Testis (tissue), 3 donors: Measurements from ENCODE around the gene MAN2B2. TPM values are rescaled to one million over a fixed set of nuclear protein-coding genes. Genes with fewer than 3 reads are reported as not detected.
A peak's percentile ranks its signal among the peaks of the same experiment; 100 is the strongest.

Experiments used
- DNase-seq: peaks from one replicate; pipeline ENCODE4 v3.0.0-alpha.2; 2019
- H3K27ac ChIP-seq, 2 donors: fragments of 200-600 bp; sonication (generic); one replicate each; pipeline ENCODE4 v1.5.1; 2019
- H3K27me3 ChIP-seq: fragments of 200-600 bp; sonication (generic); one replicate; pipeline ENCODE4 v1.5.1; 2019
- H3K36me3 ChIP-seq: fragments of 200-600 bp; sonication (generic); one replicate; pipeline ENCODE4 v1.5.1; 2017; ENCODE audit warnings: low read depth; ENCODE audit errors: missing control alignments
- H3K4me1 ChIP-seq: fragments of 200-600 bp; sonication (generic); one replicate; pipeline ENCODE4 v1.5.1; 2019
- H3K4me3 ChIP-seq, 2 donors: fragments of 200-600 bp; sonication (generic); one replicate each; pipeline ENCODE4 v1.5.1; 2017 to 2019
- H3K9me3 ChIP-seq: fragments of 200-600 bp; sonication (generic); one replicate; pipeline ENCODE4 v1.5.1; 2017
- POLR2A ChIP-seq: fragments of 450-650 bp; IDR thresholded peaks from one replicate; pipeline ENCODE4 v1.6.1; 2017; ENCODE audit warnings: antibody characterized with exemption, mild to moderate bottlenecking, moderate library complexity
- WGBS, 2 donors: methylation state at CpG; one replicate each; pipeline ENCODE4 v1.1.5; 2018; 5-methylcytosine and 5-hydroxymethylcytosine counted together
- intact Hi-C: fragments of 100-400 bp; cut with DNase I; formaldehyde crosslinking; loops from one replicate; pipeline ENCODE4 v1.15.1; 2023; ENCODE audit warnings: low total_unique reads
- polyA plus RNA-seq: library from polyadenylated mRNA; stranded (reverse); fragments of 350-450 nt; fragmentation: Illumina TruSeq; extraction: RNeasy Lipid Tissue Mini Kit (QIAGEN cat#74804); gene quantifications from one replicate; pipeline ENCODE4 v1.2.3, GENCODE V29; 2014; ENCODE audit warnings: low read depth, low replicate concordance; ENCODE audit not compliant: insufficient read depth
- total RNA-seq, 2 donors: library from RNA; depleted of rRNA; stranded (reverse); fragments of >200 nt; gene quantifications; one replicate each; pipeline ENCODE4 v1.2.3, GENCODE V29; 2016
- TF ChIP-seq, protein P1 (sequence below), 3 experiments: fragments of 450-650 bp in 2 of 3; fragments of 200-600 bp in 1 of 3; sonication (generic) in 1 of 3; IDR thresholded peaks; one replicate each; pipeline ENCODE4 v1.5.1; 2016 to 2019; ENCODE audit warnings: antibody characterized with exemption in 3 of 3, mild to moderate bottlenecking in 2 of 3, moderate library complexity in 1 of 3

MAN2B2 gene
- total and polyA plus RNA-seq, 3 donors from 2014 or later, result 15.0 to 23.7 (median 17.0) TPM

DNA sequence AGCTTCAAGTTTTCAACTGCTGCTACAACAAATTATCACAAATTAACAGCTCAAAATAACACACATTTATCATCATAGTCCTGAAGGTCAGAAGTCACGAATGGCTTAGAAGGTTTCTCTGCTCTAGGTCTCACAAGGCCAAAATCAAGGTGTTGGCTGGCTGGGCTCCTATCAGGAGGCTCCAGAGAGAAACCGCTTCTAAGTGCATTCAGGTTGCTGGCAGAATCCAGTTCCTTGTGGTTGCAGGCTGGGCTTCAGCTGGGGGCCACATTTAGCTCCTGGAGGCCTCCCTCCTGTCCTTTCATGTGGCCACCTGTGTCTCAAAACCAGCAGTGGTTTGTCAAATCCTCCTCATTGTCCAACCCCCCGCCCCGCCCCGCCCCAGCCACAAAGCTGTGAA is 80.9 kb downstream of the MAN2B2 start:
- Histone ChIP-seq H3K27me3 (no peaks in the 10 kb centered on the region), H3K4me3 (no peak overlapping the region), H3K4me1 (peaks cover 15% of the 10 kb centered on the region), H3K36me3 (no peaks in the 10 kb centered on the region), H3K27ac (no peak overlapping the region), H3K9me3 (no peaks in the 10 kb centered on the region)
- intact Hi-C loops, result no loop called here
- DNase-seq, result no peak
- TF ChIP-seq POLR2A, result no peak
- TF ChIP-seq, protein P1, sequence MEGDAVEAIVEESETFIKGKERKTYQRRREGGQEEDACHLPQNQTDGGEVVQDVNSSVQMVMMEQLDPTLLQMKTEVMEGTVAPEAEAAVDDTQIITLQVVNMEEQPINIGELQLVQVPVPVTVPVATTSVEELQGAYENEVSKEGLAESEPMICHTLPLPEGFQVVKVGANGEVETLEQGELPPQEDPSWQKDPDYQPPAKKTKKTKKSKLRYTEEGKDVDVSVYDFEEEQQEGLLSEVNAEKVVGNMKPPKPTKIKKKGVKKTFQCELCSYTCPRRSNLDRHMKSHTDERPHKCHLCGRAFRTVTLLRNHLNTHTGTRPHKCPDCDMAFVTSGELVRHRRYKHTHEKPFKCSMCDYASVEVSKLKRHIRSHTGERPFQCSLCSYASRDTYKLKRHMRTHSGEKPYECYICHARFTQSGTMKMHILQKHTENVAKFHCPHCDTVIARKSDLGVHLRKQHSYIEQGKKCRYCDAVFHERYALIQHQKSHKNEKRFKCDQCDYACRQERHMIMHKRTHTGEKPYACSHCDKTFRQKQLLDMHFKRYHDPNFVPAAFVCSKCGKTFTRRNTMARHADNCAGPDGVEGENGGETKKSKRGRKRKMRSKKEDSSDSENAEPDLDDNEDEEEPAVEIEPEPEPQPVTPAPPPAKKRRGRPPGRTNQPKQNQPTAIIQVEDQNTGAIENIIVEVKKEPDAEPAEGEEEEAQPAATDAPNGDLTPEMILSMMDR (IDR thresholded peaks at IDR 0.05), result no peak
- WGBS, 2 donors, result 83 to 89% methylated on average over 4 to 5 of the region's 5 CpGs

DNA sequence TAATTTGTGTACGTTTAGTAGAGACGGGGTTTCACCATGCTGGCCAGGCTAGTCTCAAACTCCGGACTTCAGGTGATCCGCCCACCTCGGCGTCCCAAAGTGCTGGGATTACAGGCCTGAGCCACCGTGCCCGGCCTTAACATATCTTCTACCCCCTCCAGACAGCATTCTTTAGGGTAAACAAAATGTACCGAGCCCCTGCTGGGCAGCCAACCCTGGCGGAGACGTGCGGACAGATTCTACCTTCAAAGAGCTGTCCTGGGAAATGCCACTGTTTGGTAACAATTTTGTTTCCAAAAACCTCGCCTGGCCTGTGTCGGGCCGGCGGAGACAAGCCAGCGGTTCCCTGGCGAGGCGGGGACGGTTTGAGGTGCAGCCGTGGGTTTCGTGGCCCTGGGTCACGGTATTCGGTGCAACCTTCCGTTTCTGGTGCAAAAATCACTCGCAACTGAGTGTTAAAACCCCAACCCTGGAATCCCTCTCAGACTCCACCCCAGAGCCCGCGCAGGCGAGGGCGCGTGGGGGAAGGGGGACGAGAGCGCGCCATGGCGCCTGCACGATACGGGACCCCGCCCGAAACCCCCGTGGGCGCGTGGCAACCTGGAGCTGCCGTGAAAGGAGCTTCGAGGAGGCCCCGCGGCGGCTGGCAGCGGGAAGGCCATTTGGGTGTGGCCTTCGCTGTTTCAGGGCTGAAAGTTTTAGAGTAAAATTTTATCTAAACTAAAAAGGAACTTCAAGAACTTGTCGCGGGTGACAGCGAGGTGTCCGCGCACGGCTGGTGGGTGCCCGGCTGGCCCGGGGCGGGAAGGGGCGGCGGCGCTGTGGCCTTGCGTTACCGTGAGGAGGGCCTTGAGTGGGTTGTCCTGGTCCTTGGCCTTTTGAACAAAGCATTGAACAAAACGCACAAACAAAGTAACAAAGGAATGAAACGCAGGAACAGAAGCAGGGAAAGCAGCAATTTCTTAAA is 82.5 kb downstream of the MAN2B2 start:
- Histone ChIP-seq H3K36me3 (no peaks in the 10 kb centered on the region), H3K4me3 (peak overlapping the region; percentile 40 to 41), H3K27me3 (no peaks in the 10 kb centered on the region), H3K9me3 (no peaks in the 10 kb centered on the region), H3K27ac (peak overlapping the region; percentile 69 to 89), H3K4me1 (peaks cover 15% of the 10 kb centered on the region)
- no peak for TF ChIP-seq POLR2A
- TF ChIP-seq, protein P1 (IDR thresholded peaks at IDR 0.05), result no peak
- no peak for DNase-seq
- intact Hi-C loops, result no loop called here
- WGBS, 2 donors, result 59 to 65% methylated on average over 61 to 65 of the region's 65 CpGs

GRCh38 chr4:6658209-6658595 is 83.2 kb downstream of the MAN2B2 start:
- peak overlapping the region; percentile 69 to 89 for H3K27ac ChIP-seq
- no peak for TF ChIP-seq POLR2A
- TF ChIP-seq, protein P1 (IDR thresholded peaks at IDR 0.05), result no peak

DNA sequence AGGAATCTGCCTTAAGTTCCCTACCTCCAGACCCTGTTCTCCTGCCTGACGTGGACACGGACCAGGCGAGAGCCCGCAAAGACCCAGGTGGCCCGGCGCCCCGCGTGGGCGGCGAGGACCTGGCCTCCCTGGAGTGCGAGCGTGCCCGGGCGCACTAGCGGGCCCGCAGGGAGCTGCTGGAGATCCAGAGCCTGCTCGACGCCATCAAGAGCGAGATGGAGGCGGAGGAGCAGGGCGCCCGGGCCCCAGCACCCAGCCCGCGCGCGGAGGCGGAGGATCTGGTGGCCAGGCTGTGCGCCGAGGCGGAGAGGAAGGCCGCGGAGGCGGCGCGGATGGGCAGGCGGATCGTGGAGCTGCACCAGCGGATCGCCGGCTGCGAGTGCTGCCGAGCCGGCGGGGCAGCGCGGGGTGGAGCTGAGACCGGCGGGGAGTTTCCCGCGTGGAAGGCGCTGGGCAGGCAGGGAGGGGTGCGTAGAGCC is 83.6 kb downstream of the MAN2B2 start:
- 0 to 2% methylated on average over 5 to 35 of the region's 52 CpGs for WGBS, 2 donors
- peak overlapping the region; percentile 41 to 50 for H3K4me3 ChIP-seq

More at GRCh38 chr4:6658209-6658595, 83.2 kb downstream of the MAN2B2 start:
- peak; percentile 34 for DNase-seq
- H3K36me3 ChIP-seq, result no peaks in the 10 kb centered on the region
- WGBS, 2 donors, result 40 to 43% methylated on average over 6 to 7 of the region's 7 CpGs
- no peaks in the 10 kb centered on the region for H3K27me3 ChIP-seq
- intact Hi-C loops, result no loop called here
- H3K4me3 ChIP-seq, result peak overlapping the region; percentile 41 to 50
- no peaks in the 10 kb centered on the region for H3K9me3 ChIP-seq
- peaks cover 15% of the 10 kb centered on the region for H3K4me1 ChIP-seq

More for the DNA sequence above, 83.6 kb downstream of the MAN2B2 start:
- TF ChIP-seq, protein P1 (IDR thresholded peaks at IDR 0.05), result no peak
- no peak for TF ChIP-seq POLR2A
- Histone ChIP-seq H3K27me3 (no peaks in the 10 kb centered on the region), H3K4me1 (peaks cover 15% of the 10 kb centered on the region), H3K27ac (peak overlapping the region; percentile 69 to 89), H3K36me3 (no peaks in the 10 kb centered on the region), H3K9me3 (no peaks in the 10 kb centered on the region)
- DNase-seq, result peak; percentile 50
- intact Hi-C loops, result no loop called here
